GM10266 (cell line): Measurements from ENCODE around the gene MYCN.

Source experiments
- DNase-seq: peaks from one replicate; pipeline ENCODE4 v3.0.0; 2012; ENCODE audit errors: extremely low spot score
- TF ChIP-seq, protein P1 (sequence below): IDR thresholded peaks from 2 replicates; pipeline ENCODE4 v1.5.1; 2012; ENCODE audit warnings: mild to moderate bottlenecking, low read depth; ENCODE audit not compliant: control insufficient read depth, insufficient read depth; ENCODE audit errors: missing control alignments

The MYCN gene

DNA sequence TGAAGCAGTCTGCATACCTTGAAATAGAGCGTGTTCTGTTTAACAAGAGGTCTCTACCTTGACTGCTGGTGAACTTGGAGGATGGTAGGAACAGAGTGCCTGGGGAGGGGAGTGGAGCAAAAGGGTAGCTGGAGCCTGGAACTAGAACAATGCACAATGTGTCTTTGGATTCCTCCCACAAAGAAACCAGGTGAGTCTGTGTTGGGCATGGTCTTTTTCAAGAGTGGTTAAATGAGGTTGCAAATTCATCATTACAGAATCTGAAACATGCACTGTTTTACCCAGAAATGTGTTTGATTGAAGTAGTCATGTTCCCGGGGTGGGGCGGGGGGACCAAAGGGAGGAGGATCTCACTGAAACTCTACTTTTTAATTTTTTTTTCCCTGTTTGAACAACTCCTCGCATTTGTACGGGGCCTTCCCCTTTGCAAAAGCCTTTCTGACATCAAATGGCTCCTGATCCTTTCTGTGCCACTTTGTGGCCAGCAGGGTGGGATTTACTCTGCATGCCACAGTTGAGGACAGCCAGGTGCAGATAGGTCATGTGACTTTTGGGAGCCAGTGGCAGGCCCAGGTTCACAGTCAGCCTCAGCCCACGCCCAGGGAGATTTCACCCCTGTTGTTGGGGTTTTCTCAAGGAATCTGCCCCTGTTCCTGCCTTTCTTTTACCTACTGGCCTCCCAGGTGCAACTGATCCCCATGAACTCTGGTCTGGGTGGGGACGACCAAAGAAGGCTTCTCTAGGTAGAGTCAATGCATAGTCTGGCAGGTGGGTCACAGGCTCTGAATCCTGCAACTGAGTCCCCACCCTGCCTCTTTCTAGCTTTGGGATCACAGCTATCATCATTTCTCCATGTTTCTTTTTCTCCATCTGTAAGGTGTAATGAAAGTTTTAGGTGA is 28.2 kb downstream of the MYCN start:
- DNase-seq, result no peak
- TF ChIP-seq, protein P1, sequence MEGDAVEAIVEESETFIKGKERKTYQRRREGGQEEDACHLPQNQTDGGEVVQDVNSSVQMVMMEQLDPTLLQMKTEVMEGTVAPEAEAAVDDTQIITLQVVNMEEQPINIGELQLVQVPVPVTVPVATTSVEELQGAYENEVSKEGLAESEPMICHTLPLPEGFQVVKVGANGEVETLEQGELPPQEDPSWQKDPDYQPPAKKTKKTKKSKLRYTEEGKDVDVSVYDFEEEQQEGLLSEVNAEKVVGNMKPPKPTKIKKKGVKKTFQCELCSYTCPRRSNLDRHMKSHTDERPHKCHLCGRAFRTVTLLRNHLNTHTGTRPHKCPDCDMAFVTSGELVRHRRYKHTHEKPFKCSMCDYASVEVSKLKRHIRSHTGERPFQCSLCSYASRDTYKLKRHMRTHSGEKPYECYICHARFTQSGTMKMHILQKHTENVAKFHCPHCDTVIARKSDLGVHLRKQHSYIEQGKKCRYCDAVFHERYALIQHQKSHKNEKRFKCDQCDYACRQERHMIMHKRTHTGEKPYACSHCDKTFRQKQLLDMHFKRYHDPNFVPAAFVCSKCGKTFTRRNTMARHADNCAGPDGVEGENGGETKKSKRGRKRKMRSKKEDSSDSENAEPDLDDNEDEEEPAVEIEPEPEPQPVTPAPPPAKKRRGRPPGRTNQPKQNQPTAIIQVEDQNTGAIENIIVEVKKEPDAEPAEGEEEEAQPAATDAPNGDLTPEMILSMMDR, result no peak

DNA sequence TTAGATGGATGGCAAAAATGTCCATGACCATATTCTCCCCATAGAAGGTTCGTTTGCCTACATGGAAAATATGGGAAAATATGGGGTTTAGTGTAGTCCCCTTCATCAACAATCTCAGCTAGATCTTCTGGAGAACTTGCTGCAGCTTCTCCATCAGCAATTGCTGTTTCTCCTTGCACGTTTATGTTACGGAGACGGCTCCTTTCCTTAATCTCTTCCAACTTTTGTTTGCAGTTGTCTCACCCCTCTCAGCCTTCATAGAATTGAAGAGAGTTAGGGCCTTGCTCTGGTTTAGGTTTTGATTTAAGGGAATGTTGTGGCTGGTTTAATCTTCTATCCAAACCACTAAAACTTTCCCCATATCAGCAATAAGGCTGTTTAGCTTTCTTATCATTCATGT is 28.9 kb downstream of the MYCN start:
- TF ChIP-seq, protein P1, result no peak
- no peak for DNase-seq

DNA sequence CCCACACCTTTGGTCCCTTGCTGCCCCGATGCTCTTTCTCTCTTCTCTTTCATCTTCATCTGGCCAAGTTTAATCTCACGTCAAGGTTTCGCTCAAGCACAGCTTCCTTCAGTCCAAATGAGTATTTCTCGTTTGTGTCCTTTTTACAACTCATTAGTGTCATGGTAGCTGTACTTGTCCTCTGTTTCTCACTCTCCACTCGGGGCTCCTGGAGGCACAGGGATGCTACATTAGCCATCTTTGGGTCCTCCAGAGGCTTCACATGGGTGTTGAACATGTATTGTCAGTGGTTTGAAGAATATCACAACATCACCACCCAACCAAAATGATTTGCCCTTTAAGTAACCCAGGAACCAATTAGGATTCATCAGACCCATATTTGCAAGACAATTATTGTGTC is 30.4 kb downstream of the MYCN start:
- TF ChIP-seq, protein P1, result no peak
- no peak for DNase-seq

DNA sequence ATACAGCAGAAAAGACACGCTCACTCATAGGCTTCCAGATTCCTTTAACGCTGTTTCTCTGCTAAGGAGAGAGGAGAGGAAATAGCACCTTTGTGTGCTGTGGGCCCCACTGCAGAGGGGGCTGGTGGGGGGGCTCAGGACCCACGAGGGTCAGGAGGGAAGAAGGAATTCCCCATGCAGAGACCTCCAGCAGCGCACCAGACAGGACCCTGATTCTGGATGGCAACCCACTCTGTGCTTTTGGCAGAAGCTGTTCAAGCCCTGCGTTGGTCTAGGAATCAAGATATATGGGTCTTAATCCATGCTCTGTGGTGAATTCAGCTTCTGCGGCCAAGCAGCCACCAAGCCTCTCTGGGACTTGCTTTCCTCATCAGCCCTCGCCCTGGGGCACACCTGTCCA is 31.0 kb downstream of the MYCN start:
- DNase-seq, result no peak
- TF ChIP-seq, protein P1, result no peak

DNA sequence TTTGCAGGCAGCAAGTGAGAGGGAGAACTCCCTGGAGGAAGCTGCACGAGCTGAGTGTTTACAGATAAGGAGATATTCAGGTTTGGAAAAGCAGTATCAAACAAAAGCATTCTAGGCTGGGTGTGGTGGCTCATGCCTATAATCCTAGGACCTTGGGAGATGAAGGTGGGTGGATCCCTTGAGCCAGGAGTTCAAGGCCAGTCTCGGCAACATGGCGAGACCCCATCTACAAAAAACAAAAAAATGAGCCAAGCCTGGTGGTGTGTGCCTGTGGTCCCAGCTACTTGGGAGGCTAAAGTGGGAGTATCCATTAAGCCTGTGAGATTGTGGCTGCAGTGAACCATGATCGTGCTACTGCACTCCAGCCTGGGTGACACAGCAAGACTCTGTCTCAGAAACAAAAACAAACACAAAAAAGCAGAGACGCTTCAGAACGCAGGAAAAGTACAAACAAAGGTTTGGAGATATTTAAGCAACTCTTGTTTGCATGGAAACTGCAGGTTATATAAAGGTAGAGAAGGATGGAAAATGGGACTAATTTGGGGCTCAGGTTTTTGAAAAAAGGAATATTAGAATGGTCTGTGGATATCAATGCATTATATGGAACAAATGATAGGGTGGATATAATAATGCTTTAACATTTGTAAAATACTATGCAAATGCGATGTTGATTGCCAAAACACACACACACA is 31.6 kb downstream of the MYCN start:
- TF ChIP-seq, protein P1, result no peak
- no peak for DNase-seq

DNA sequence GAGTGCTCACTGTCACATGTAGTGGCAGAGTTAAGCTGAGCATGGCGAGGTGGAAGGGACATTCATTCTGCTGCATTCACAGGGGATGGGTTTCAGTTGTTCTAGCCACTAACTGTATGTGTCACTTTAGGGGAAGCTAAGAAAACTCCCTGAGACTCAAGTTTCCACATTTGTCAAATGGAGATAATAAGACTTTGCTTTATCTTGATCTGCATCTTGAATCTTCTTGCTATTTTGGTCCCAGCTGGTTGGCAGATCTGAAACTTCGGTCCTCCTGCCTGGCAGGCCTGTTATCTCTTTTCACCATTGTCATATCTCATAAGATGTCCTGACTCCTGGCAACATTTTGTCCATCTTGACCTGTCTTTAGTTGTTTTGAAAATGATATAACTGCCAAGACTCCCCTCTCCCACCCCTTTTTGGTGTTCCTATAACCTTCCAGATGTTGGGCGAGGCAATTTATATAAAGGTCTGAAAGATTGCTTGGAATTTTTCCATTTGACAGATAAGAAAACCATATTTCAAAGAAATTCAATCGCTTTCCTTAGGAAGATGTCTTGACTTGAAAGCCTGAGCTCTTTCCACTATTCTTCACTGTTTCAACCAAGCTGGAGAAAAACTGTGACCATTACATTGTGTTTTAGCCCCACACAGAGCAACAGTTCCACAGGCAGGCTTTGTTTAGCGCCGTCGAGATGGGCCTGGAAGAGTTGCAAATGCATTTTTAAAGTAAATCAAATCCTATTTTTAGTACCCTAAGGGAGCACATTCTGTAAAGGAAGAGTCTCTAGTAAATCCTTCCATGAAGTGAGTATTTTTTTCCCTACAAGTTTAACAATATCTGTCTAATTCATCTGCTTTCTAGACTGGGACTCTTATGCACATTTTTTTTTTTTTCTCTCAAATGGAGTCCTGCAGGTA is 33.4 kb downstream of the MYCN start:
- no peak for DNase-seq
- TF ChIP-seq, protein P1, result no peak
